Uterus (tissue), 4 donors: ENCODE measurements around the gene PRKG1. TPM values are rescaled to one million over a fixed set of nuclear protein-coding genes. Genes with fewer than 3 reads are reported as not detected.
A peak's percentile ranks its signal among the peaks of the same experiment; 100 is the strongest.

Experiments
- DNase-seq, 2 donors: peaks; one replicate each; pipeline ENCODE4 v3.0.0-alpha.2; 2019 to 2020
- H3K27ac ChIP-seq, 2 donors: fragments of 200-600 bp; sonication (generic); 1 replicate in 1 of 2; 2 replicates in 1 of 2; pipeline ENCODE4 v1.5.1; 2016 to 2018
- H3K27me3 ChIP-seq, 2 donors: fragments of 200-600 bp; sonication (generic); one replicate each; pipeline ENCODE4 v1.5.1; 2018 to 2019; ENCODE audit warnings: control low read depth in 1 of 2
- H3K36me3 ChIP-seq, 2 donors: fragments of 200-600 bp; sonication (generic); one replicate each; pipeline ENCODE4 v1.5.1; 2019; ENCODE audit warnings: control low read depth in 1 of 2
- H3K4me1 ChIP-seq, 2 donors: fragments of 200-600 bp; sonication (generic); one replicate each; pipeline ENCODE4 v1.5.1; 2018 to 2019; ENCODE audit warnings: control low read depth in 1 of 2
- H3K4me3 ChIP-seq, 2 donors: fragments of 200-600 bp; sonication (generic); 1 replicate in 1 of 2; 2 replicates in 1 of 2; pipeline ENCODE4 v1.5.1; 2018 to 2019; ENCODE audit warnings: mild to moderate bottlenecking in 1 of 2
- H3K9me3 ChIP-seq, 2 donors: fragments of 200-600 bp; sonication (generic); one replicate each; pipeline ENCODE4 v1.5.1; 2019; ENCODE audit warnings: control low read depth in 1 of 2
- POLR2A ChIP-seq, 2 donors: fragments of 450-650 bp; IDR thresholded peaks; one replicate each; pipeline ENCODE4 v1.6.1; 2016; ENCODE audit warnings: antibody characterized with exemption in 2 of 2, mild to moderate bottlenecking in 1 of 2, moderate library complexity in 1 of 2
- intact Hi-C: fragments of 100-400 bp; cut with DNase I; formaldehyde crosslinking; loops from one replicate; pipeline ENCODE4 v1.15.1; 2023; ENCODE audit warnings: low total_unique reads
- total RNA-seq, 4 donors: library from RNA; depleted of rRNA in 3 of 4; stranded (reverse); fragments of >200 nt in 3 of 4; gene quantifications; one replicate each; pipeline versions ENCODE4 v1.1.0 to v1.2.4, GENCODE V29; 2014 to 2023
- TF ChIP-seq, protein P1 (sequence below), 4 experiments: fragments of 200-600 bp in 2 of 4; fragments of 450-650 bp in 2 of 4; sonication (generic) in 2 of 4; IDR thresholded peaks; one replicate each; pipeline ENCODE4 v1.5.1; 2016 to 2019; ENCODE audit warnings: antibody characterized with exemption in 4 of 4, mild to moderate bottlenecking in 2 of 4, moderate library complexity in 1 of 4
- donor health status: DM: yes; HTN: yes; CAD: no.

The PRKG1 gene
- total RNA-seq, 4 donors from 2014 or later, result 32.4 to 136 (median 69.6) TPM

DNA sequence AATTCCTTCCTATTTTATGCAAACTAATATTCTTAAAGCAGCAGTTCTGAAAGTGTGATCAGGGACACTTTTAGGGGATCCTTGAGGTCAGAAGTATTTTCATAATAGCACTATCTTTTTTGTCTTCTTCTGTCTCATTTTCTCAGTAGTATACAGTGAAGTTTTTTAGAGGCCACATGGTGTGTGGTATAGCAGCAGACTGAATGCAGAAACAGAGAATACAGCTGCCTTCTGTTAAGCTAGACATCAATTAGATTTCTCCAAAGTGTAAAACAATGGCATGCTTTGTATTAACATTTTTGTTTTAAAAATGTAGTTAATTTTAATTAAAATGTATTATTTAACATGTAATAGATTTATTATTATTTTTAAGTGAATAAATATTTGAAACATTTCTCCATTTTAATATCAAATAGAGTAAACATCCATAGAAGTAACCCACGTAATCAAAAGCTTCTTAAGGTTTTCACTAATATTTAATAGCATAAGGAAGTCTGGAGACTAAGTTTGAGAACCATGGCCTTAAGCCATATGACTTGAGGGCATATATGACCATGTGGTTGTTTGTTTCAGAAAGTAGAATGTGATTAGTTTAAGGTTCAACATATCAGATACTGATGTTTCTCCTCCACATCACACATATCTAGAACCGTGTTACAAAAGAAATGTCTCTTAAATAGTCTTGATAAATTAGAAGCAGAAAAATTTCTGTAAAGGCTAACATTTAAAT is 94.0 kb downstream of the PRKG1 start:
- H3K4me1 ChIP-seq, result no peaks in the 10 kb centered on the region
- TF ChIP-seq POLR2A (IDR thresholded peaks at IDR 0.05), result no peak
- TF ChIP-seq, protein P1, sequence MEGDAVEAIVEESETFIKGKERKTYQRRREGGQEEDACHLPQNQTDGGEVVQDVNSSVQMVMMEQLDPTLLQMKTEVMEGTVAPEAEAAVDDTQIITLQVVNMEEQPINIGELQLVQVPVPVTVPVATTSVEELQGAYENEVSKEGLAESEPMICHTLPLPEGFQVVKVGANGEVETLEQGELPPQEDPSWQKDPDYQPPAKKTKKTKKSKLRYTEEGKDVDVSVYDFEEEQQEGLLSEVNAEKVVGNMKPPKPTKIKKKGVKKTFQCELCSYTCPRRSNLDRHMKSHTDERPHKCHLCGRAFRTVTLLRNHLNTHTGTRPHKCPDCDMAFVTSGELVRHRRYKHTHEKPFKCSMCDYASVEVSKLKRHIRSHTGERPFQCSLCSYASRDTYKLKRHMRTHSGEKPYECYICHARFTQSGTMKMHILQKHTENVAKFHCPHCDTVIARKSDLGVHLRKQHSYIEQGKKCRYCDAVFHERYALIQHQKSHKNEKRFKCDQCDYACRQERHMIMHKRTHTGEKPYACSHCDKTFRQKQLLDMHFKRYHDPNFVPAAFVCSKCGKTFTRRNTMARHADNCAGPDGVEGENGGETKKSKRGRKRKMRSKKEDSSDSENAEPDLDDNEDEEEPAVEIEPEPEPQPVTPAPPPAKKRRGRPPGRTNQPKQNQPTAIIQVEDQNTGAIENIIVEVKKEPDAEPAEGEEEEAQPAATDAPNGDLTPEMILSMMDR (IDR thresholded peaks at IDR 0.05), result no peak
- no peak overlapping the region for H3K27ac ChIP-seq

DNA sequence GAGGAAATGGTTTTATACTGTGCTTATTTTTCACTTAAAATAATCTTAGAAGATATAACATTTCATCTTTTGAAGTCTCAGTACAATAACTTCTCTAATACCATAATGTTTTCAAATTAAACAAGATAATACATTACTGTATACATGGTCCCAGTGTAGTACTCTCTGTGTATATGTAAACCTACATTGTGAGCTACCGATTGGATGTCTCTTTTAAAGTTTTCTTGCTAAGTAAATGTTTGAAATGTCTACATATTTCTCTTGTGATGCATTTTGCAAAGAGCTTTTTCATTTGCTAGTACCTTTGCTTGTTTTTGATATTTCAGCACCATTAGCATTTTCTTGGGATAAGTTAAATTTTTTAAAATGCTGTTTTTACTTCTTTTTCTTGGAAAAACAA is 94.8 kb downstream of the PRKG1 start:
- H3K9me3 ChIP-seq, result no peaks in the 10 kb centered on the region
- no peak overlapping the region for H3K27ac ChIP-seq
- H3K36me3 ChIP-seq, result no peaks in the 10 kb centered on the region
- no peak for TF ChIP-seq POLR2A (IDR thresholded peaks at IDR 0.05)
- TF ChIP-seq, protein P1 (IDR thresholded peaks at IDR 0.05), result no peak
- no peaks in the 10 kb centered on the region for H3K4me1 ChIP-seq
- intact Hi-C loops, result no loop called here
- no peaks in the 10 kb centered on the region for H3K27me3 ChIP-seq
- no peak overlapping the region for H3K4me3 ChIP-seq
- no peak for DNase-seq

More for the DNA sequence above, 94.0 kb downstream of the PRKG1 start:
- no peaks in the 10 kb centered on the region for H3K36me3 ChIP-seq
- no peaks in the 10 kb centered on the region for H3K27me3 ChIP-seq
- no peak overlapping the region for H3K4me3 ChIP-seq
- DNase-seq, result no peak
- intact Hi-C loops, result no loop called here
- H3K9me3 ChIP-seq, result no peaks in the 10 kb centered on the region

GRCh38 chr10:51170518-51171245 is 96.4 kb downstream of the PRKG1 start:
- no peaks in the 10 kb centered on the region for H3K9me3 ChIP-seq
- H3K27me3 ChIP-seq, result no peaks in the 10 kb centered on the region
- no peaks in the 10 kb centered on the region for H3K4me1 ChIP-seq
- intact Hi-C loops, result no loop called here
- peak overlapping the region in 1 of 2 donors; percentile 44 for H3K27ac ChIP-seq
- no peak for DNase-seq
- TF ChIP-seq, protein P1 (IDR thresholded peaks at IDR 0.05), result no peak
- TF ChIP-seq POLR2A (IDR thresholded peaks at IDR 0.05), result no peak
- no peak overlapping the region for H3K4me3 ChIP-seq
- H3K36me3 ChIP-seq, result no peaks in the 10 kb centered on the region

DNA sequence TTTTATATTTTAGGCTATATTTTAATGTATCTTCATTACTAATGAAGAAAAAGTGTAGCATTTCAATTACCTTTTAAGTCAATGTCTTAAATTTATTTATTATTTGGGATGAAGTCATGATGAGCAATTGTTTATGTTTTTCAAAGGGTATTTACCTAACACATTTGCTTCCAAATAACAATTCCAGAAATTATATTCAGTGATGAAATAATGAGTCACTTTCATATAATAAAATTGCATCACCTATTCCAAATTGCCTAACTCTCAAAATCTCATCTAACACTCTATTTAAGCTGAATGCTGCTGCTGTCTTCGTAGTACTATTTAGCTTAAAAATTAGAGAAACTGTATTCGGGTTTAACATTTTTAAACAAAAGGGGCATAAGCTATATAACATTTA is 97.7 kb downstream of the PRKG1 start:
- no peak for TF ChIP-seq POLR2A (IDR thresholded peaks at IDR 0.05)
- TF ChIP-seq, protein P1 (IDR thresholded peaks at IDR 0.05), result no peak
- intact Hi-C loops, result no loop called here
- Histone ChIP-seq H3K36me3 (no peaks in the 10 kb centered on the region), H3K4me3 (no peak overlapping the region), H3K9me3 (no peaks in the 10 kb centered on the region), H3K4me1 (no peaks in the 10 kb centered on the region), H3K27ac (peak overlapping the region; percentile 5 to 44), H3K27me3 (no peaks in the 10 kb centered on the region)
- DNase-seq, result no peak
